Activated T-cell treated with anti-CD3 and anti-CD28 coated beads for 1 hour (primary cell): ENCODE results near the gene BRAT1.

Experiments
- DNase-seq: peaks from one replicate; pipeline ENCODE4 v3.0.0-alpha.2; 2020; ENCODE audit warnings: low read depth

The BRAT1 gene

GRCh38 chr7:2559283-2559950 is 4.1 kb upstream of the BRAT1 start:
- DNase-seq, result no peak

- DNase-seq, result peak; percentile 86
Measured at GRCh38 chr7:2558629-2559282, 3.4 kb upstream of the BRAT1 start, which contains the start of gene IQCE. TSS of gene IQCE (plus strand) at chr7:2558979. CDS start at chr7:2559182, 203 bp downstream.

GRCh38 chr7:2554661-2555111 is 638 bp downstream of the BRAT1 start:
- no peak for DNase-seq

- DNase-seq, result no peak
Measured at GRCh38 chr7:2553831-2554581, 1.3 kb downstream of the BRAT1 start.

GRCh38 chr7:2553108-2553507 is 2.2 kb downstream of the BRAT1 start:
- no peak for DNase-seq

- DNase-seq, result no peak
Measured at GRCh38 chr7:2551418-2551817, 3.9 kb downstream of the BRAT1 start.

- no peak for DNase-seq
Measured at GRCh38 chr7:2546776-2547586, 8.3 kb downstream of the BRAT1 start.

GRCh38 chr7:2545746-2546425 is 9.4 kb downstream of the BRAT1 start:
- no peak for DNase-seq

- DNase-seq, result no peak
Measured at GRCh38 chr7:2544541-2545188, 10.7 kb downstream of the BRAT1 start.

- DNase-seq, result no peak
Measured at GRCh38 chr7:2542916-2543871, 12.1 kb downstream of the BRAT1 start.

GRCh38 chr7:2542011-2542915 is 13.1 kb downstream of the BRAT1 start:
- DNase-seq, result no peak

- DNase-seq, result no peak
Measured at GRCh38 chr7:2541291-2542010, 13.9 kb downstream of the BRAT1 start.

GRCh38 chr7:2540641-2541051 is 14.7 kb downstream of the BRAT1 start:
- no peak for DNase-seq

GRCh38 chr7:2540133-2540532 is 15.2 kb downstream of the BRAT1 start:
- DNase-seq, result no peak

GRCh38 chr7:2539031-2539911 is 16.1 kb downstream of the BRAT1 start:
- DNase-seq, result no peak

- no peak for DNase-seq
Measured at GRCh38 chr7:2537981-2538851, 17.1 kb downstream of the BRAT1 start.
